Endodermal cell (in vitro differentiated cells): ENCODE results near the gene CCNK. TPM values are rescaled to one million over a fixed set of nuclear protein-coding genes. Genes with fewer than 3 reads are reported as not detected.

Experiments
- DNase-seq: peaks from one replicate; pipeline ENCODE4 v3.0.0-alpha.2; 2017
- H3K27ac ChIP-seq: 2 replicates; pipeline ENCODE4 v1.5.1; 2013; ENCODE audit warnings: mild to moderate bottlenecking, low read depth, low read length, moderate library complexity
- H3K27me3 ChIP-seq: 2 replicates; pipeline ENCODE4 v1.6.1; 2013; ENCODE audit warnings: mild to moderate bottlenecking, low read length, moderate library complexity; ENCODE audit not compliant: insufficient read depth, control insufficient read depth, poor library complexity, severe bottlenecking
- H3K36me3 ChIP-seq: 2 replicates; pipeline ENCODE4 v1.7.0; 2013; ENCODE audit warnings: mild to moderate bottlenecking, low read length, moderate library complexity; ENCODE audit not compliant: control insufficient read depth, insufficient read depth
- H3K4me1 ChIP-seq: one replicate; pipeline ENCODE4 v1.7.0; 2013; ENCODE audit warnings: low read length; ENCODE audit not compliant: control insufficient read depth, insufficient read depth
- H3K4me3 ChIP-seq: 2 replicates; pipeline ENCODE4 v1.5.1; 2013; ENCODE audit warnings: mild to moderate bottlenecking, low read length, moderate library complexity
- H3K9ac ChIP-seq: 2 replicates; pipeline ENCODE4 v1.6.1; 2013; ENCODE audit warnings: mild to moderate bottlenecking, low read length, moderate library complexity; ENCODE audit not compliant: poor library complexity, severe bottlenecking; ENCODE audit errors: extremely low read depth
- H3K9me3 ChIP-seq: 2 replicates; pipeline ENCODE4 v1.6.1; 2013; ENCODE audit warnings: mild to moderate bottlenecking, low read length, moderate library complexity; ENCODE audit not compliant: control insufficient read depth
- H3K27ac Mint-ChIP-seq: 2 replicates; pipeline ENCODE4 v1.8.0; 2020; ENCODE audit warnings: mixed read lengths
- H3K27me3 Mint-ChIP-seq: 2 replicates; pipeline ENCODE4 v1.8.0; 2021; ENCODE audit warnings: mild to moderate bottlenecking, mixed read lengths; ENCODE audit not compliant: insufficient read depth
- H3K36me3 Mint-ChIP-seq: 2 replicates; pipeline ENCODE4 v1.8.0; 2020; ENCODE audit warnings: low read depth, mixed read lengths
- H3K4me1 Mint-ChIP-seq: 2 replicates; pipeline ENCODE4 v1.8.0; 2020; ENCODE audit warnings: mixed read lengths
- H3K4me3 Mint-ChIP-seq: 2 replicates; pipeline ENCODE4 v1.8.0; 2020; ENCODE audit warnings: mild to moderate bottlenecking, moderate library complexity, mixed read lengths
- H3K9me3 Mint-ChIP-seq: 2 replicates; pipeline ENCODE4 v1.8.0; 2020; ENCODE audit warnings: mild to moderate bottlenecking, mixed read lengths
- CTCF ChIP-seq: fragments of 200-600 bp; sonication (generic); conservative IDR thresholded peaks from 2 replicates; pipeline ENCODE4 v1.5.0; 2021; ENCODE audit warnings: antibody characterized with exemption, mild to moderate bottlenecking
- WGBS, 2 experiments: methylation state at CpG; one replicate each; pipeline versions ENCODE4 v1.1.5 to v1.1.7; 2013; ENCODE audit warnings: missing lambda C conversion rate in 2 of 2, mixed read lengths in 1 of 2; ENCODE audit not compliant: insufficient coverage in 1 of 2, insufficient read length in 1 of 2; 5-methylcytosine and 5-hydroxymethylcytosine counted together
- total RNA-seq, 2 donors: library from RNA; stranded (reverse); fragmentation: NEBNext Ultra II Directional in 1 of 2; extraction: Animal tissue kit (Norgen Biotek cat#: 25700) in 1 of 2; gene quantifications; 2 replicates in 1 of 2; 3 replicates in 1 of 2; pipeline ENCODE4 v1.2.1, GENCODE V29; 2021

Gene CCNK
- total RNA-seq, 2 donors from 2014 or later = 71.5 to 77.1 TPM

GRCh38 chr14:99462210-99462609, 19.0 kb upstream of the CCNK start:
- no peaks in the 10 kb centered on the region for H3K27me3 Mint-ChIP-seq
- H3K4me1 ChIP-seq = no peaks in the 10 kb centered on the region
- no peak overlapping the region for H3K4me3 Mint-ChIP-seq
- H3K9ac ChIP-seq = no peak overlapping the region
- no peak for DNase-seq
- H3K4me3 ChIP-seq = no peak overlapping the region
- TF ChIP-seq CTCF = no peak
- WGBS, 2 experiments = 55 to 68% methylated on average over 4 to 5 of the region's 6 CpGs
- no peaks in the 10 kb centered on the region for H3K9me3 Mint-ChIP-seq
- no peaks in the 10 kb centered on the region for H3K27me3 ChIP-seq
- peaks cover 39% of the 10 kb centered on the region for H3K36me3 Mint-ChIP-seq
- H3K27ac ChIP-seq = no peak overlapping the region
- H3K4me1 Mint-ChIP-seq = peaks cover 17% of the 10 kb centered on the region
- H3K9me3 ChIP-seq = no peaks in the 10 kb centered on the region
- H3K36me3 ChIP-seq = peaks cover 45% of the 10 kb centered on the region
- no peak overlapping the region for H3K27ac Mint-ChIP-seq

- Mint-ChIP-seq H3K27ac (no peak overlapping the region), H3K27me3 (no peaks in the 10 kb centered on the region), H3K9me3 (no peaks in the 10 kb centered on the region), H3K4me1 (peaks cover 28% of the 10 kb centered on the region), H3K36me3 (peaks cover 31% of the 10 kb centered on the region), H3K4me3 (no peak overlapping the region)
- 83 to 95% methylated on average over 3 to 4 of the region's 4 CpGs for WGBS, 2 experiments
- TF ChIP-seq CTCF = no peak
- no peaks in the 10 kb centered on the region for H3K27me3 ChIP-seq
- H3K9me3 ChIP-seq = no peaks in the 10 kb centered on the region
- peaks cover 32% of the 10 kb centered on the region for H3K36me3 ChIP-seq
- DNase-seq = no peak
- no peak overlapping the region for H3K4me3 ChIP-seq
- peak overlapping the region; percentile 18 for H3K27ac ChIP-seq
- H3K9ac ChIP-seq = no peak overlapping the region
- no peaks in the 10 kb centered on the region for H3K4me1 ChIP-seq
Measured at GRCh38 chr14:99463974-99464373, 17.2 kb upstream of the CCNK start.

GRCh38 chr14:99465288-99465687, 15.9 kb upstream of the CCNK start:
- 94 to 96% methylated on average over 8 to 9 of the region's 9 CpGs for WGBS, 2 experiments
- Mint-ChIP-seq H3K27me3 (no peaks in the 10 kb centered on the region), H3K4me3 (no peak overlapping the region), H3K27ac (no peak overlapping the region), H3K9me3 (no peaks in the 10 kb centered on the region), H3K4me1 (peaks cover 28% of the 10 kb centered on the region), H3K36me3 (peaks cover 30% of the 10 kb centered on the region)
- Histone ChIP-seq H3K27ac (no peak overlapping the region), H3K9me3 (no peaks in the 10 kb centered on the region), H3K4me1 (no peaks in the 10 kb centered on the region), H3K36me3 (peaks cover 32% of the 10 kb centered on the region), H3K27me3 (no peaks in the 10 kb centered on the region), H3K4me3 (no peak overlapping the region), H3K9ac (no peak overlapping the region)
- DNase-seq = no peak
- no peak for TF ChIP-seq CTCF
